RWPE2 (cell line): ENCODE results near the gene RAI14.

Experiments used
- ATAC-seq: fragments of 200-7000 bp; cut with Tn5 transposase; 3 replicates; pipeline ENCODE4 v1.9.1; 2021; ENCODE audit warnings: low read depth
- DNase-seq: peaks from one replicate; pipeline ENCODE4 v3.0.0-alpha.2; 2020; ENCODE audit warnings: low spot score
- H3K27ac ChIP-seq: fragments of 450-650 bp; 2 replicates; pipeline ENCODE4 v1.5.1; 2017; ENCODE audit warnings: mild to moderate bottlenecking; ENCODE audit not compliant: poor library complexity, severe bottlenecking
- H3K27me3 ChIP-seq: fragments of 250-450 bp; sonication (Bioruptor Pico); 2 replicates; pipeline ENCODE4 v1.5.1; 2021; ENCODE audit warnings: mild to moderate bottlenecking, moderate library complexity; ENCODE audit not compliant: insufficient read depth, poor library complexity, severe bottlenecking
- H3K36me3 ChIP-seq: fragments of 250-450 bp; sonication (Bioruptor Pico); 2 replicates; pipeline ENCODE4 v1.5.1; 2020; ENCODE audit warnings: low read depth, mild to moderate bottlenecking, moderate library complexity
- H3K4me1 ChIP-seq: fragments of 250-450 bp; sonication (Bioruptor Pico); 2 replicates; pipeline ENCODE4 v1.5.1; 2021; ENCODE audit warnings: mild to moderate bottlenecking, moderate library complexity; ENCODE audit not compliant: insufficient read depth, poor library complexity, severe bottlenecking
- H3K4me3 ChIP-seq: fragments of 250-450 bp; sonication (Bioruptor Pico); 2 replicates; pipeline ENCODE4 v1.5.1; 2021; ENCODE audit warnings: mild to moderate bottlenecking, moderate library complexity; ENCODE audit not compliant: severe bottlenecking
- H3K9me3 ChIP-seq: fragments of 250-450 bp; sonication (Bioruptor Pico); 2 replicates; pipeline ENCODE4 v1.5.1; 2021; ENCODE audit warnings: mild to moderate bottlenecking, moderate library complexity; ENCODE audit not compliant: severe bottlenecking
- TF ChIP-seq, protein P1 (sequence below): fragments of 450-650 bp; IDR thresholded peaks from one replicate; pipeline ENCODE4 v1.5.1; 2017; ENCODE audit warnings: mild to moderate bottlenecking, moderate library complexity; ENCODE audit not compliant: poor library complexity, severe bottlenecking

Gene RAI14

DNA sequence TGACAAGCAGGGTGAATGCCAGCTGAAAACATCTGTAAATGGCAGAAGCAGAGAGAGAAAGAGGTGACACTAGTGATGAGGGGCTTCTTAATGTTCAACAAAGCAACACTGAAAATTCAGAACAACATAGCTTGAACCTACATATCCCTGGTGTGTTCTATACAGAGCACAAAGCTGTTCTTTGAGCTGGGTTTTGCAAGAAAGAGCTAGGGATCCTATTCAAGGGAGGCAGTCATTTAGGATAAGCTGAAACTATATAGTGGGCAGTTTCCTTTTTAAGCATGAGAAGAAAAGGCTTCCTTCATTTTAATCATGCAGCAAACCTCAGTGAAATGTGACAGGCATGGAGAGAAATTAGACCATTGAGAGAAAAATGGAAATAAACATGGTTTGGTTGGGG, 45.6 kb upstream of the RAI14 start:
- Histone ChIP-seq H3K4me1 (peaks cover 24% of the 10 kb centered on the region), H3K27me3 (no peaks in the 10 kb centered on the region), H3K4me3 (no peak overlapping the region), H3K36me3 (no peaks in the 10 kb centered on the region), H3K27ac (peak overlapping the region; percentile 97), H3K9me3 (no peaks in the 10 kb centered on the region)
- DNase-seq (no peak), ATAC-seq (no peak)
- TF ChIP-seq, protein P1, sequence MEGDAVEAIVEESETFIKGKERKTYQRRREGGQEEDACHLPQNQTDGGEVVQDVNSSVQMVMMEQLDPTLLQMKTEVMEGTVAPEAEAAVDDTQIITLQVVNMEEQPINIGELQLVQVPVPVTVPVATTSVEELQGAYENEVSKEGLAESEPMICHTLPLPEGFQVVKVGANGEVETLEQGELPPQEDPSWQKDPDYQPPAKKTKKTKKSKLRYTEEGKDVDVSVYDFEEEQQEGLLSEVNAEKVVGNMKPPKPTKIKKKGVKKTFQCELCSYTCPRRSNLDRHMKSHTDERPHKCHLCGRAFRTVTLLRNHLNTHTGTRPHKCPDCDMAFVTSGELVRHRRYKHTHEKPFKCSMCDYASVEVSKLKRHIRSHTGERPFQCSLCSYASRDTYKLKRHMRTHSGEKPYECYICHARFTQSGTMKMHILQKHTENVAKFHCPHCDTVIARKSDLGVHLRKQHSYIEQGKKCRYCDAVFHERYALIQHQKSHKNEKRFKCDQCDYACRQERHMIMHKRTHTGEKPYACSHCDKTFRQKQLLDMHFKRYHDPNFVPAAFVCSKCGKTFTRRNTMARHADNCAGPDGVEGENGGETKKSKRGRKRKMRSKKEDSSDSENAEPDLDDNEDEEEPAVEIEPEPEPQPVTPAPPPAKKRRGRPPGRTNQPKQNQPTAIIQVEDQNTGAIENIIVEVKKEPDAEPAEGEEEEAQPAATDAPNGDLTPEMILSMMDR, result no peak

DNA sequence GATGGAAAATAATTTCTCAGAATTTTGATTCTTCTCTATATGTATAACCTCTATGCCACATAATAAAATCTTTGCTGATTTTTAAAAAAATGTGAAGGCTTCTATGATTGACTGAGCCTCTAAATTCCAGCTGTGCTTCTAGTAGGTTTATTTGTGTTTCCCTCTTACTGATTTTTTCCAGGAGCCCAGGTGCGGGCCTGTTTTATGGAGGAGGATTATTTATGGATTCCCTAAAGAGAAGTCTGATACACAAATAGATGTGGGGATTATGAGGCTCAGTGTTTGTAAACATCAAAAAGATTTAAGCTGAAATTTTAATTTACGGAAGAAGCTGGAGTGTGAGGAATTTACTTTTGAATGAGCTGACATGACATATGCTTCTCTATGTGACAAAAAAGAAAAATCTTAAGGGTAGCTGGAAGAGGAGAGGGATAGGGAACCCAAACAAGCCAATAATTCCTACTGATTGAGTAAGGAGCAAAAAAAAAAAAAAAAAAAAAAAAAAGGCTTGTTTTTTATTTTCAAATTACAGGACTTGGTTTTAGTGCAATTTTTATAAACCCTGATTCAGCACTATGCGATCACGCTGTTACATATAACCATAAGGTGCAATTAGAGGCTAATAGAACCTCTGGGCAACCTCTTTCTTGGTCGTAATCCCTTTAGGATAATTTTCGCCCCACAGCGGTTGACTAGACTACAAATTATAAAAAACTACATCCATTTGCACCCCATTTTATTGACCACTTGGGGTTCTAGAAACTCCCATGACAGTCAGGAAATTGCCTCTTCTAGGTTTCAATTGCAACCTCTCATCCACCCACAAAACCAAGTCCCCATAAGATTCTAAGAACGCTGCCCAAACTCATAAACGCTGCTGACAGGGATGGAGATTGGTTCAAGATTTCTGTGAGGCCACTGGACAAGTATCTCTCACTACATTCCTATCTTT, 44.4 kb upstream of the RAI14 start:
- H3K36me3 ChIP-seq, result no peaks in the 10 kb centered on the region
- H3K4me3 ChIP-seq, result no peak overlapping the region
- TF ChIP-seq, protein P1, result no peak
- H3K27ac ChIP-seq, result no peak overlapping the region
- no peaks in the 10 kb centered on the region for H3K27me3 ChIP-seq
- DNase-seq, result no peak
- ATAC-seq, result no peak
- no peaks in the 10 kb centered on the region for H3K9me3 ChIP-seq
- peaks cover 24% of the 10 kb centered on the region for H3K4me1 ChIP-seq

- TF ChIP-seq, protein P1, result no peak
- H3K27ac ChIP-seq, result no peak overlapping the region
- ATAC-seq (no peak), DNase-seq (no peak)
- H3K4me3 ChIP-seq, result no peak overlapping the region
- H3K9me3 ChIP-seq, result no peaks in the 10 kb centered on the region
- no peaks in the 10 kb centered on the region for H3K4me1 ChIP-seq
- no peaks in the 10 kb centered on the region for H3K27me3 ChIP-seq
- H3K36me3 ChIP-seq, result no peaks in the 10 kb centered on the region
Measured at GRCh38 chr5:34616651-34617050, 39.5 kb upstream of the RAI14 start.

- Histone ChIP-seq H3K4me1 (no peaks in the 10 kb centered on the region), H3K27ac (no peak overlapping the region), H3K9me3 (no peaks in the 10 kb centered on the region), H3K27me3 (no peaks in the 10 kb centered on the region), H3K36me3 (no peaks in the 10 kb centered on the region), H3K4me3 (no peak overlapping the region)
- ATAC-seq (no peak), DNase-seq (no peak)
- TF ChIP-seq, protein P1, result no peak
Measured at GRCh38 chr5:34618371-34619065, 37.6 kb upstream of the RAI14 start.
